NCI-H345 (cell line): Measurements from ENCODE around the gene SLC12A2.

Source experiments
- DNase-seq: peaks from one replicate; lab custom pipeline; 2025; lab: John Stamatoyannopoulos, UW

The SLC12A2 gene

GRCh38 chr5:128097224-128097623, 13.7 kb downstream of the SLC12A2 start:
- DNase-seq: no peak

DNA sequence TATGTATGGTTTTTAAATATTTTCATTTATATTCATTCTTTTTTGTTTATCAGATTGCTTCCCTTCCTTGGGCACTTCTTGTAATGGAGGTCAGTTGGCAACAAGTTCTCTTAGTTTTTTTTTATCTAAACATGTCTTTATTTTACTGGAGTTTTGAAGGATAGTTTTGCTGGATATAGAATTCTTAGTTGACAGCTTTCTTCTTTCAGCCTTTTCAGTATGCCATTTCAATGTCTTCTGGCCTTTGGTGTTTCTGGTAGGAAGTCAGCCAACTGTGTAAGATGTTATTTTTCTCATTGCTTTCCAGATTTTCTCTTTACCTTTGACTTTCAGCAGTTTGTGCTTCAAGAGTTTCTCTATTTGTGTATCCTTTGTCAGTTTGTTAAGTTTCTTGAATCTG, 14.2 kb downstream of the SLC12A2 start:
- DNase-seq: no peak

- no peak for DNase-seq
These were observed 16.4 kb downstream of the SLC12A2 start for GRCh38 chr5:128099944-128100343.

- DNase-seq: no peak
These were observed 17.4 kb downstream of the SLC12A2 start for GRCh38 chr5:128100860-128101557.

DNA sequence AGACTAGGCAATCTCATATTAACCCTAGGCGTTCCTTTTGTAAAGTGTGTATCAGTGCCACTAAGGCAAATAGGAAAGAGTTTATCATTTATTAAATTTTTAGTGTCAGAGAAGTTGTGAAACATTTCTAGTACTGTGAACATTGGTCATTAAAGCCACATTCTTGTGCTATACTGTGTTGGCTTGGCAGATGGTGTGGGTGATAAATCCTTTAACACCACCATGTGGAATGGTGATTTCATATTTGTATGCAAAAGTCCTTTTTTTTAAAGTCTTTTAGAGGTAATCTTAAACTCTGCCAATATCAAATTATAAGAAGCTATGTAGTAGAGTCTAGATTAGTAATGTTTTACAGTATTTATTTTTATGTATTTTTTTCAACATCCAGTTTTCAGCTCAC, 18.1 kb downstream of the SLC12A2 start:
- DNase-seq: no peak

DNA sequence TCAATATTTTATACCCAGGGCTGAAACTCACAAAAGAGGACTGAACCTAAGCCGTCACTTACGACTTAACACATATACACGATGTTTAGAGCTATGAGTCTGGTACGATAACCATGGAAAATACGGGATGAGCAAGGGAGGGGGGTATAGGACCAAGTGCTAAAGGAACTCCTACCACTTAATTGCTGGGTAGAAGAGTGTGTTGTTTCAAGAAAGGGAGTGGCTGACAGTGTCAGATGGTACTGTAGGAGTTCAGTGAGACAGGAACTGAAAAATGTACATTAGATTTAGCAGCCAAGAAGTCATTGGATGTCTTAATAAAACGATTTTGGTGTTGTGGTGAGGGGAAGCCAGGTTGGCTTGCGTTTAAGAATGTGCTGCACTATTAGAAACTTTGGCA, 21.6 kb downstream of the SLC12A2 start:
- no peak for DNase-seq

GRCh38 chr5:128109138-128109537, 25.6 kb downstream of the SLC12A2 start:
- no peak for DNase-seq

- no peak for DNase-seq
These were observed 26.2 kb downstream of the SLC12A2 start for GRCh38 chr5:128109766-128110165.

- no peak for DNase-seq
These were observed 28.4 kb downstream of the SLC12A2 start for GRCh38 chr5:128111818-128112448.

DNA sequence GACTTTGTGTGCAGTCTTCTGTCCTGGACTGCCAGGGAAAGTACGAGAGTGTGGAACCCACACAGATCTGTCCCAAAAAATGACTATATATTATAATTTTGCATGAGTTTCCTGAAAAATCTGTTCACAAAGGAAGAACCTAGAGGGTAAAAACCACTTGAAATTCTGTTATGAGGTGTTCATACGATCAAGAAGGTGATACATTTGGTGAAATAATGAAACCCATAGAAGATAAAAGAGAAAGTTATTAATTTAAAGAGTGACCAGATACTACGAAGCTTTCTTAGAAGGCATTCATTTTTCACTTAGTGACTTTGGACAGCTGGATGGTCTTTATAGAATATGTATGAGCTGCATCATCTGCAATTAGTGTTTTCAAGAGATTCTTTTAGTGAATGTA, 32.9 kb downstream of the SLC12A2 start:
- no peak for DNase-seq

- DNase-seq: no peak
These were observed 34.6 kb downstream of the SLC12A2 start for GRCh38 chr5:128118214-128118613.

- DNase-seq: no peak
These were observed 38.1 kb downstream of the SLC12A2 start for GRCh38 chr5:128121651-128122050.

- DNase-seq: no peak
These were observed 40.4 kb downstream of the SLC12A2 start for GRCh38 chr5:128123936-128124335.

GRCh38 chr5:128126241-128126640, 42.7 kb downstream of the SLC12A2 start:
- no peak for DNase-seq

DNA sequence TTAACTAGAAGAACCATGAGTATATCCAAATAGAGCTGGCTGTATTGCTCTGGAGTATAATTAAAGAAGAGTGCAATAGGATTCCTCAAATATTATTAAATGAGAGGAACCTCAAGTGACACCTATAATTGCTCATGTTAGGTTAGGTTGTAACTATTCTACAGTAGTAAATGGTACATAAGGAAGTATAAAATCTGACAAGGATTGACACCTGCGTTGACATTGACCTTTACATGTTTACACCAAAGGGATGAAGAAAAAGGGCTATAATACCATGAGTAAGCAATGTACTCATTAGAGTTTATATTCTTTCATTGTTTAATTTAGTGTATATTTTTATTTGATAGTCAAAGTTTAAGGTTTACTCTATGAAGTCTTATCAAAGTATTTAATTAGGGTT, 48.9 kb downstream of the SLC12A2 start:
- no peak for DNase-seq

GRCh38 chr5:128135286-128135685, 51.7 kb downstream of the SLC12A2 start:
- no peak for DNase-seq

DNA sequence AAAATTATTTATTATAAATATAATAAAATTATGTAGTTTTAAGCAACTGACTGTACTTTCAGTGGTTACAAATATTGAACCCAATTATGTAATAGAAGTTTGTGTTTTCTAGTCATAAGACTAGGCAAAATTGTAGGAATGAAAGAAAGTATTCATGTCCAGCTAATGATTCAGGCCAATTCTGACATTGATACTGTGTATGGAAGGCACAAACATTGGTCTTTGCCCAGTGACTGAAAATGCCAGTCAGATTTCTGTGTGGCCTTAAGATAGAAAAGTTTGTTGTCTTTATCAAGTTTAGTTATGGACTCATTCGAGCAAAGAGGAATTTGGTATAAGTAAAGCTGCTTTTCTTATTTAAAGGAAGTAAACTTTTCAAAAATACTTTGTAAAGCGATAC, 60.3 kb downstream of the SLC12A2 start:
- DNase-seq: no peak

GRCh38 chr5:128144491-128144890, 60.9 kb downstream of the SLC12A2 start:
- no peak for DNase-seq

GRCh38 chr5:128146671-128147070, 63.1 kb downstream of the SLC12A2 start:
- no peak for DNase-seq

DNA sequence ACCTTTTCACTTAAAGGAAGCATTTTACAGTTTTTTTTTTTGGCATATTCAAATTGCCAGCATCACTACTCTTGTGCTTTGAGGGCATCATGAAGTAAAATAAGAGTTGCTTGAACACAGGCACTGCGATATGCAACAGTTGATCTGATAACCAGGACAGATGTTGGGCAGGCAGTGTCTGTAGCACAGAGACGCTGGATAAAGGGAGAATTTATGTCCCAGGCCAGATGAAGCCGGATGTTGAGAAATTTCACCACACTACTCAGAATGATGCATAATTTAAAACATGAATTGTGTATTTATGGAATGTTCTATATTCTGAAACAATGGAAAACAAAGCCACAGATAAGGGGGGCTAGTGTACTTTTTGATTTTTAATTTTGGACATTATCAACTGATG, 71.4 kb downstream of the SLC12A2 start:
- no peak for DNase-seq

- no peak for DNase-seq
These were observed 72.2 kb downstream of the SLC12A2 start for GRCh38 chr5:128155776-128156175.

GRCh38 chr5:128156521-128156920, 73.0 kb downstream of the SLC12A2 start:
- DNase-seq: no peak

- no peak for DNase-seq
These were observed 74.8 kb downstream of the SLC12A2 start for GRCh38 chr5:128158342-128158741.

DNA sequence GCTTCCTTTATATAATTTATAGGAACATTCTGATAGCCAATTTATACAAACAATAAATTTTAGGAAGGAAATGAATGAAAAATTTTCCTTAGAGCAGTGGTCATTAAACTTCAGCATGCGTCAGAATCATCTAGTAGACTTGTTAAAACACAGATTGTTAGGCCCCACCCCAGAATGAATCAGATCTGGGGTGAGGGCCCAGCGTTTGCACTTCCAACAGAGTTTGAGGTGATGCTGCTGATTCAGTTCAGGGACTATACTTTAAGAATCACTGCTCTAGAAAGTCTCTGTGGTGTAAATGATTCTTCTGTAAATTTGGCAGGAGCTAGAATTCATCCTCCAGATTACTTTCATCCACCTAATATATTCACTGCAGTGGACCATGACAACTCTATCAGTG, 80.4 kb downstream of the SLC12A2 start:
- no peak for DNase-seq
